SK-N-SH (cell line): ENCODE data around the gene WSB2. TPM values are rescaled to one million over a fixed set of nuclear protein-coding genes. Genes with fewer than 3 reads are reported as not detected.

ENCODE experiments used
- CTCF ChIA-PET: fragments of 300-600, 350-600 bp; formaldehyde crosslinking; extraction: SDS; loops from one replicate; lab custom pipeline; 2021; lab: Yijun Ruan, JAX
- POLR2A ChIA-PET: fragments of 350-600 bp; sonication (Branson Sonifier 250); formaldehyde crosslinking; extraction: SDS; loops from one replicate; lab custom pipeline; 2020; ENCODE audit warnings: antibody characterized with exemption, inconsistent platforms; lab: Yijun Ruan, JAX
- DNase-seq: peaks from one replicate; pipeline ENCODE4 v3.0.0; 2012
- H2AFZ ChIP-seq: fragments of 200-600 bp; sonication (generic); 2 replicates; pipeline ENCODE4 v1.8.1; 2016; ENCODE audit warnings: antibody characterized with exemption, mild to moderate bottlenecking, low read depth
- H3F3A ChIP-seq: fragments of 200-600 bp; sonication (generic); replicated peaks from 2 replicates; pipeline ENCODE3; 2016; ENCODE audit warnings: antibody characterized with exemption, mild to moderate bottlenecking; ENCODE audit not compliant: insufficient read depth
- H3K27ac ChIP-seq, 2 experiments: fragments of 200-500 bp in 1 of 2; fragments of 200-600 bp in 1 of 2; sonication (Bioruptor generic) in 1 of 2; sonication (generic), shearing (Covaris generic) in 1 of 2; 2 replicates each; pipeline versions ENCODE4 v1.5.1 to v1.6.1; 2014 to 2016; ENCODE audit warnings: low read depth in 2 of 2, inconsistent platforms in 1 of 2, low read length in 1 of 2, mild to moderate bottlenecking in 1 of 2, mixed read lengths in 1 of 2
- H3K27me3 ChIP-seq: fragments of 200-600 bp; sonication (generic), shearing (Covaris generic); 2 replicates; pipeline ENCODE4 v1.6.1; 2016; ENCODE audit warnings: mixed run types; ENCODE audit not compliant: insufficient read depth
- H3K36me3 ChIP-seq, 2 experiments: fragments of 200-500 bp in 1 of 2; fragments of 200-600 bp in 1 of 2; sonication (Bioruptor generic) in 1 of 2; sonication (generic) in 1 of 2; replicated peaks in 1 of 2; 2 replicates each; pipeline versions ENCODE3 to v1.5.1; 2014 to 2016; ENCODE audit warnings: low read length in 1 of 2, mild to moderate bottlenecking in 1 of 2; ENCODE audit not compliant: insufficient read depth in 2 of 2, control insufficient read depth in 1 of 2
- H3K4me1 ChIP-seq, 2 experiments: fragments of 200-500 bp in 1 of 2; fragments of 200-600 bp in 1 of 2; sonication (Bioruptor generic) in 1 of 2; sonication (generic), shearing (Covaris generic) in 1 of 2; 2 replicates each; pipeline versions ENCODE4 v1.5.1 to v1.6.1; 2014 to 2016; ENCODE audit warnings: low read depth in 1 of 2, low read length in 1 of 2, mixed run types in 1 of 2; ENCODE audit not compliant: insufficient read depth in 2 of 2, control insufficient read depth in 1 of 2
- H3K4me2 ChIP-seq: fragments of 200-600 bp; sonication (generic), shearing (Covaris generic); 2 replicates; pipeline ENCODE4 v1.6.1; 2017; ENCODE audit warnings: mixed run types
- H3K4me3 ChIP-seq, 2 experiments: fragments of 200-500 bp in 1 of 2; fragments of 200-600 bp in 1 of 2; sonication (Bioruptor generic) in 1 of 2; sonication (generic), shearing (Covaris generic) in 1 of 2; 2 replicates each; pipeline versions ENCODE4 v1.5.1 to v1.8.1; 2014 to 2016; ENCODE audit warnings: low read depth in 2 of 2, inconsistent platforms in 1 of 2, low read length in 1 of 2, mild to moderate bottlenecking in 1 of 2, mixed read lengths in 1 of 2, moderate library complexity in 1 of 2
- H3K79me2 ChIP-seq: fragments of 200-600 bp; sonication (generic); 2 replicates; pipeline ENCODE4 v1.8.1; 2017; ENCODE audit warnings: mild to moderate bottlenecking; ENCODE audit not compliant: insufficient read depth
- H3K9ac ChIP-seq: fragments of 200-600 bp; sonication (generic); 2 replicates; pipeline ENCODE4 v1.6.1; 2017; ENCODE audit warnings: mixed run types
- H3K9me2 ChIP-seq: fragments of 200-600 bp; sonication (generic); 2 replicates; pipeline ENCODE4 v1.6.1; 2017; ENCODE audit warnings: mixed run types
- H3K9me3 ChIP-seq: fragments of 200-600 bp; sonication (generic); 2 replicates; pipeline ENCODE4 v1.6.1; 2017; ENCODE audit warnings: mixed run types, mild to moderate bottlenecking, moderate library complexity
- H4K20me1 ChIP-seq: fragments of 200-600 bp; sonication (generic); 2 replicates; pipeline ENCODE4 v1.6.1; 2017; ENCODE audit warnings: mild to moderate bottlenecking, mixed run types; ENCODE audit not compliant: insufficient read depth
- EP300 ChIP-seq, 2 experiments: IDR thresholded peaks; 2 replicates each; pipeline versions ENCODE4 v1.4.0 to v1.6.1; 2012; ENCODE audit warnings: borderline replicate concordance in 1 of 2, low read depth in 1 of 2, low read length in 1 of 2
- GABPA ChIP-seq: IDR thresholded peaks from 2 replicates; pipeline ENCODE4 v1.4.0; 2012; ENCODE audit warnings: low read depth, mild to moderate bottlenecking
- GATA2 ChIP-seq: sonication (generic); formaldehyde crosslinking; IDR thresholded peaks from 2 replicates; pipeline ENCODE4 v1.5.0; 2020; ENCODE audit warnings: mild to moderate bottlenecking, missing genetic modification reagents
- JUND ChIP-seq: IDR thresholded peaks from 2 replicates; pipeline ENCODE4 v1.4.0; 2012
- MAX ChIP-seq: IDR thresholded peaks from 2 replicates; pipeline ENCODE4 v1.4.0; 2012; ENCODE audit warnings: low read depth
- MEF2A ChIP-seq: IDR thresholded peaks from 2 replicates; pipeline ENCODE4 v1.4.0; 2012; ENCODE audit warnings: low read depth, borderline replicate concordance
- PBX3 ChIP-seq: IDR thresholded peaks from 2 replicates; pipeline ENCODE4; 2012
- POLR2AphosphoS5 ChIP-seq: IDR thresholded peaks from 2 replicates; pipeline ENCODE4 v1.6.1; 2012; ENCODE audit warnings: low read depth, low read length
- RAD21 ChIP-seq: IDR thresholded peaks from 2 replicates; pipeline ENCODE4 v1.6.1; 2012; ENCODE audit warnings: mild to moderate bottlenecking, low read length
- RCOR1 ChIP-seq: fragments of 150-350 bp; IDR thresholded peaks from 2 replicates; pipeline ENCODE4 v1.6.1; 2017; ENCODE audit warnings: antibody characterized with exemption, low read length
- REST ChIP-seq: IDR thresholded peaks from 2 replicates; pipeline ENCODE4 v1.6.1; 2012; ENCODE audit warnings: mild to moderate bottlenecking, low read depth, low read length, moderate library complexity
- SIN3A ChIP-seq: IDR thresholded peaks from 2 replicates; pipeline ENCODE4 v1.6.1; 2012; ENCODE audit warnings: low read depth, mild to moderate bottlenecking, low read length, moderate library complexity, borderline replicate concordance
- TAF1 ChIP-seq: IDR thresholded peaks from 2 replicates; pipeline ENCODE4 v1.6.1; 2012; ENCODE audit warnings: low read depth, mild to moderate bottlenecking, low read length, moderate library complexity, borderline replicate concordance
- YY1 ChIP-seq: IDR thresholded peaks from 2 replicates; pipeline ENCODE4 v1.4.0; 2012; ENCODE audit warnings: low read depth, mild to moderate bottlenecking
- WGBS: methylation state at CpG from one replicate; pipeline ENCODE4 v1.1.6; 2017; ENCODE audit warnings: low lambda C conversion rate; 5-methylcytosine and 5-hydroxymethylcytosine counted together
- polyA plus RNA-seq, 3 experiments: library from polyadenylated mRNA; depleted of rRNA; stranded (reverse); fragments of >200 nt; gene quantifications; 2 replicates each; pipeline ENCODE4 v1.2.3, GENCODE V29; 2012
- TF ChIP-seq, protein P1 (sequence below): IDR thresholded peaks from 2 replicates; pipeline ENCODE4 v1.4.0; 2012; ENCODE audit warnings: low read depth, borderline replicate concordance

WSB2 gene
- polyA plus RNA-seq, 1 of the 3 experiments (the other 2 are of a cell fraction) = 54.4 TPM

DNA sequence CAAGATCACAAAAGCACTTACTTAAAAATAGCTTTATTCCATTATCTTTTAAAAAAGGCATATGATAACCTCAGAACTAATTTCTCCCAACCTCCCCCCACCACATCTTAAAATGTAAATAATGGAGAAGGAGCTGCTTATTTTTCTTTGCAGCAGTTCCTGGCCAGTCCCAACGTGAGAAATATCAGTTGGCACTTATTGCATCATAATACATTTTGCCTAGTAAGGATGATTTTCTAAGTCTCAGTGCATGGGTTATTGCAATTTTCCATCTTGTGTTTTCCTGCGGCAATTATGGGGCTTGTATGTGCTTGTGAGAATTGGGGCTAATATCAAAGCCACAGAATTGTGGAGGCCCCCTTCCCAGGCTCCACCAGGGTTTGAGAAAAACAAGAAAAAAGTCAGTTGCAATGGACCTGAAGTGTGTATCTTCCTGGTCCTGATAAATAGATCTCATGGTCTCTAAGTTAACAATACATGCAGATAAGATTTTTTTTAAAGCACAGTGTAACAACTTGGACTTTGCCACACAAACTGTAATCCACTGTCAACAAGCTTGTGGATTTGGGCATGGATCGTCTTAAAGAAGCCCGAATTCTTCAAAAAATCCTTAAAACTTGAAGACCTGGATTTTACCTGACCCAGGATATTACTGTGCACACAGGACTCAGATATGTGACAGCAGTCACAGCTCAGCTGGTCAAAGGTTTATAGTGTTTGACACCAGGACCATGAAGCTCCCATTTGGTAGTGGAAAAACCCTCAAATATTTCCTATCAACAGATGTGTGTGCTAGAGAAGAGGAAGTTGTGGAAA, 2.8 kb upstream of the WSB2 start:
- TF ChIP-seq YY1 = no peak
- ChIA-PET POLR2A (interaction anchor here (0.7 to 1.2 kb wide), 2 partner anchors 15 to 72 kb away, joined by 3 to 5 read pairs; partner anchors contain the start of gene PEBP1), CTCF (interaction anchor here (0.6 to 3.6 kb wide), 11 partner anchors 10 to 309 kb away, joined by 3 to 16 read pairs (median 3); partner anchors contain the start of genes RFC5 and TAOK3)
- WGBS = 84% methylated on average over 4 of the region's 4 CpGs
- peaks cover 40% of the 10 kb centered on the region for H3K79me2 ChIP-seq
- no peaks in the 10 kb centered on the region for H3K9me3 ChIP-seq
- H3K4me1 ChIP-seq = peaks cover 10 to 14% of the 10 kb centered on the region in 2 experiments; a peak in 3 of 4 replicates
- no peak overlapping the region for H3K27ac ChIP-seq
- no peaks in the 10 kb centered on the region for H4K20me1 ChIP-seq
- peaks cover 23% of the 10 kb centered on the region for H3F3A ChIP-seq
- H3K36me3 ChIP-seq = peaks cover 0 to 9% of the 10 kb centered on the region in 2 experiments
- no peak overlapping the region for H3K4me2 ChIP-seq
- H3K4me3 ChIP-seq = no peak overlapping the region
- H3K27me3 ChIP-seq = no peaks in the 10 kb centered on the region
- H2AFZ ChIP-seq = no peak overlapping the region
- no peak overlapping the region for H3K9ac ChIP-seq
- no peaks in the 10 kb centered on the region for H3K9me2 ChIP-seq
- no peak for DNase-seq

DNA sequence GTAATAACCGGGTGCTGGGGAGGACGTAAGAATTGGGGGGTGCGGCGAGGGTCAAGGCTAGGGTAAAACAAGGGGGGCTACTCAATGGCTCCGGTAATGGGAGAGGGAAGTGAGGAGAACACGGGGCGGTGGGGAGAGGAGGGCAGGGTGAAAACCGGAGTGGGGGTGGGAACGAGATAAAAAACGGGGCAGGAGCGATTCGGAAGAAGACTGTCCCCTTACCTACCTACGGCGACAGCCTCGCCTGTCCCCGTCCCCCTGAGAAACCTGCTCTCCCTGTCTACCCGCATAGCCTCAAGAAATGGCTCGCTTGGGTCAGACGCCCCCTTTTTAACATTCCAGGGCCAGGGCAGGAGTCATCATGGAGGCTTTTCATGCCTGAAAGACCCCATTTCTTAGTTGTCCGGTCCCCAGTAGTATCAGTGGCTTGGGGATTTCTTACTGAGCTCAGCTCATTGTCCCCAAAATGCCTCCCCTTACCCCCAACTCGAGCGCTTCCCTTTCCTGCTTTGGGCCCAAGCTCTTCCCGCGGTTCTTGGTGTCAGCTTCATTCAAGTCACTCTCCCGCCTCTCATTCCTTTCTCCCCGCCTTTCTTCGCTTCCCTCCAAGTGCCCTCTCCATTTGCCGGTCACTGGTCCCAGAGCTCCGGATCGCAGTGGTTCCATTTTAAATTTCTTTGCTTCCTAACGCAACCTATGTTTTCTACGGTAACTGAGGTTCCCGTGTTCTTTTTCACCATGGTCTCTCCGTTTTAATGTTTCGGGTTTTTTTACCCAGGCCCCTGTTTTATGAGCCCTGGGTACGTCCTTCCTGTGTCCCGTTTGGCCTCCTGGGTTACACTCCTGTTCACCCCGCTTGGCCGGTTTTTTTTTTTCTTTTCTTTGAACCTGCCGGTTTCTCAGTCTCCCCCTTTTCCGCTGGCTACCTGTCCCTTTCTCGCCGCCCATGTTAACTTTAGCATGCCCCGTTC, 1.2 kb upstream of the WSB2 start:
- no peaks in the 10 kb centered on the region for H3K9me3 ChIP-seq
- peak overlapping the region; percentile 71 to 80 for H3K4me3 ChIP-seq
- H3K36me3 ChIP-seq = peaks cover 0 to 5% of the 10 kb centered on the region in 2 experiments
- H3K27me3 ChIP-seq = no peaks in the 10 kb centered on the region
- peak; percentile 62 for DNase-seq
- peak overlapping the region; percentile 98 for H3K9ac ChIP-seq
- H3K9me2 ChIP-seq = no peaks in the 10 kb centered on the region
- H3K27ac ChIP-seq = peak overlapping the region; percentile 86 to 97
- WGBS = 8% methylated on average over 44 of the region's 44 CpGs
- H3F3A ChIP-seq = peaks cover 23% of the 10 kb centered on the region
- POLR2A ChIA-PET = interaction anchor here (0.9 to 1.2 kb wide), 3 partner anchors 22 to 45 kb away, joined by 3 to 4 read pairs (median 3); no protein-coding TSS in a partner anchor
- CTCF ChIA-PET = interaction anchor here (2.4 kb wide), 1 partner anchor 187 kb away, joined by 13 read pairs; no protein-coding TSS in a partner anchor
- H3K79me2 ChIP-seq = peaks cover 56% of the 10 kb centered on the region
- peak overlapping the region; percentile 96 for H3K4me2 ChIP-seq
- peaks cover 10 to 14% of the 10 kb centered on the region in 2 experiments; a peak in 3 of 4 replicates for H3K4me1 ChIP-seq
- H2AFZ ChIP-seq = peak overlapping the region; percentile 83
- H4K20me1 ChIP-seq = no peaks in the 10 kb centered on the region
- TF ChIP-seq GABPA (peak; percentile 20; the same call in 1 of the 2 replicates), RCOR1 (no peak), REST (no peak), JUND (no peak), RAD21 (no peak), SIN3A (peak; percentile 39; the same call in 1 of the 2 replicates), EP300 (IDR thresholded peaks at IDR 0.05; ENCODE audit: borderline replicate concordance in 1 of 2, low read depth in 1 of 2, low read length in 1 of 2) (no peak), GATA2 (no peak), POLR2AphosphoS5 (peak; percentile 71), MAX (peak; percentile 68), MEF2A (no peak), TAF1 (0 out of 2 replicates have a peak, but pooled peaks have one; percentile 35), PBX3 (peak; percentile 21; the same call in 1 of the 2 replicates)
- TF ChIP-seq, protein P1, sequence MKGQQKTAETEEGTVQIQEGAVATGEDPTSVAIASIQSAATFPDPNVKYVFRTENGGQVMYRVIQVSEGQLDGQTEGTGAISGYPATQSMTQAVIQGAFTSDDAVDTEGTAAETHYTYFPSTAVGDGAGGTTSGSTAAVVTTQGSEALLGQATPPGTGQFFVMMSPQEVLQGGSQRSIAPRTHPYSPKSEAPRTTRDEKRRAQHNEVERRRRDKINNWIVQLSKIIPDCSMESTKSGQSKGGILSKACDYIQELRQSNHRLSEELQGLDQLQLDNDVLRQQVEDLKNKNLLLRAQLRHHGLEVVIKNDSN = no peak
